Muscle layer of duodenum (tissue), 2 donors: ENCODE data around the gene TRNT1.
A peak's percentile ranks its signal among the peaks of the same experiment; 100 is the strongest.

Experiments used
- H3K27ac ChIP-seq: one replicate; pipeline ENCODE4 v1.7.0; 2013; ENCODE audit warnings: mild to moderate bottlenecking, low read length
- H3K27me3 ChIP-seq: one replicate; pipeline ENCODE4 v1.7.0; 2013; ENCODE audit warnings: low read depth, mild to moderate bottlenecking, control low read depth, low read length
- H3K36me3 ChIP-seq, 2 donors: one replicate each; pipeline ENCODE4 v1.7.0; 2013; ENCODE audit warnings: low read length in 2 of 2, control low read depth in 1 of 2, mild to moderate bottlenecking in 1 of 2; ENCODE audit not compliant: insufficient read depth in 2 of 2, control insufficient read depth in 1 of 2
- H3K4me1 ChIP-seq, 2 donors: one replicate each; pipeline ENCODE4 v1.7.0; 2013; ENCODE audit warnings: low read length in 2 of 2, mild to moderate bottlenecking in 2 of 2, control low read depth in 1 of 2, moderate library complexity in 1 of 2; ENCODE audit not compliant: insufficient read depth in 2 of 2, control insufficient read depth in 1 of 2
- H3K4me3 ChIP-seq, 2 donors: one replicate each; pipeline ENCODE4 v1.7.0; 2013; ENCODE audit warnings: low read length in 2 of 2, low read depth in 1 of 2, mild to moderate bottlenecking in 1 of 2
- H3K9me3 ChIP-seq, 2 donors: one replicate each; pipeline ENCODE4 v1.7.0; 2013; ENCODE audit warnings: low read length in 2 of 2, control low read depth in 1 of 2, mild to moderate bottlenecking in 1 of 2; ENCODE audit not compliant: control insufficient read depth in 1 of 2
- donor health status: healthy.

TRNT1 gene

GRCh38 chr3:3126477-3127431, at the start of gene TRNT1:
TSS of gene TRNT1 (plus strand) at chr3:3126940. CDS start at chr3:3129041, 2,101 bp downstream.
- Histone ChIP-seq H3K9me3 (no peaks in the 10 kb centered on the region), H3K27me3 (no peaks in the 10 kb centered on the region), H3K36me3 (peaks cover 13 to 14% of the 10 kb centered on the region in 2 donors), H3K27ac (peak within 1 kb of the TSS; percentile 95), H3K4me3 (peak within 1 kb of the TSS; percentile 75 to 90), H3K4me1 (peaks cover 4 to 19% of the 10 kb centered on the region in 2 donors)

- H3K27me3 ChIP-seq = no peaks in the 10 kb centered on the region
- H3K4me1 ChIP-seq = no peaks in the 10 kb centered on the region
- H3K36me3 ChIP-seq = no peaks in the 10 kb centered on the region
- H3K4me3 ChIP-seq = no peak overlapping the region
- H3K9me3 ChIP-seq = no peaks in the 10 kb centered on the region
- H3K27ac ChIP-seq = no peak overlapping the region
Measured at GRCh38 chr3:3080309-3080708, 46.4 kb upstream of the TRNT1 start.

- no peak overlapping the region for H3K4me3 ChIP-seq
- H3K27ac ChIP-seq = no peak overlapping the region
- no peaks in the 10 kb centered on the region for H3K4me1 ChIP-seq
- H3K27me3 ChIP-seq = no peaks in the 10 kb centered on the region
- H3K36me3 ChIP-seq = no peaks in the 10 kb centered on the region
- no peaks in the 10 kb centered on the region for H3K9me3 ChIP-seq
Measured at GRCh38 chr3:3081381-3082233, 45.1 kb upstream of the TRNT1 start.

GRCh38 chr3:3082234-3082924, 44.4 kb upstream of the TRNT1 start:
- H3K4me3 ChIP-seq = no peak overlapping the region
- H3K4me1 ChIP-seq = no peaks in the 10 kb centered on the region
- no peaks in the 10 kb centered on the region for H3K36me3 ChIP-seq
- no peaks in the 10 kb centered on the region for H3K27me3 ChIP-seq
- no peaks in the 10 kb centered on the region for H3K9me3 ChIP-seq
- no peak overlapping the region for H3K27ac ChIP-seq

GRCh38 chr3:3084890-3085289, 41.9 kb upstream of the TRNT1 start:
- H3K9me3 ChIP-seq = no peaks in the 10 kb centered on the region
- no peaks in the 10 kb centered on the region for H3K36me3 ChIP-seq
- H3K27ac ChIP-seq = no peak overlapping the region
- H3K4me3 ChIP-seq = no peak overlapping the region
- no peaks in the 10 kb centered on the region for H3K4me1 ChIP-seq
- no peaks in the 10 kb centered on the region for H3K27me3 ChIP-seq

- no peak overlapping the region for H3K27ac ChIP-seq
- no peaks in the 10 kb centered on the region for H3K27me3 ChIP-seq
- H3K9me3 ChIP-seq = no peaks in the 10 kb centered on the region
- H3K4me3 ChIP-seq = no peak overlapping the region
- no peaks in the 10 kb centered on the region for H3K36me3 ChIP-seq
- no peaks in the 10 kb centered on the region for H3K4me1 ChIP-seq
Measured at GRCh38 chr3:3085782-3086181, 41.0 kb upstream of the TRNT1 start.

- Histone ChIP-seq H3K36me3 (no peaks in the 10 kb centered on the region), H3K27me3 (no peaks in the 10 kb centered on the region), H3K4me1 (no peaks in the 10 kb centered on the region), H3K27ac (no peak overlapping the region), H3K9me3 (no peaks in the 10 kb centered on the region), H3K4me3 (no peak overlapping the region)
Measured at GRCh38 chr3:3086239-3086638, 40.5 kb upstream of the TRNT1 start.

- Histone ChIP-seq H3K4me1 (no peaks in the 10 kb centered on the region), H3K4me3 (no peak overlapping the region), H3K9me3 (no peaks in the 10 kb centered on the region), H3K36me3 (no peaks in the 10 kb centered on the region), H3K27me3 (no peaks in the 10 kb centered on the region), H3K27ac (no peak overlapping the region)
Measured at GRCh38 chr3:3087279-3087678, 39.5 kb upstream of the TRNT1 start.

- H3K4me3 ChIP-seq = no peak overlapping the region
- H3K27me3 ChIP-seq = no peaks in the 10 kb centered on the region
- no peaks in the 10 kb centered on the region for H3K36me3 ChIP-seq
- H3K27ac ChIP-seq = no peak overlapping the region
- no peaks in the 10 kb centered on the region for H3K4me1 ChIP-seq
- H3K9me3 ChIP-seq = no peaks in the 10 kb centered on the region
Measured at GRCh38 chr3:3087716-3088465, 38.8 kb upstream of the TRNT1 start.

GRCh38 chr3:3089017-3089416, 37.7 kb upstream of the TRNT1 start:
- Histone ChIP-seq H3K36me3 (no peaks in the 10 kb centered on the region), H3K4me1 (no peaks in the 10 kb centered on the region), H3K4me3 (no peak overlapping the region), H3K9me3 (no peaks in the 10 kb centered on the region), H3K27ac (no peak overlapping the region), H3K27me3 (no peaks in the 10 kb centered on the region)
